NOMO-1 (cell line): ENCODE results near the gene MAP2.

Experiments
- DNase-seq, 2 experiments: peaks; one replicate each; lab custom pipeline; 2025; ENCODE audit not compliant: unreplicated experiment in 2 of 2; lab: John Stamatoyannopoulos, UW

Gene MAP2

GRCh38 chr2:209423562-209424198, at the start of gene MAP2:
Gene MAP2, plus strand, starts transcription at chr2:209424047. Its CDS starts 229,124 bp downstream, at chr2:209653171.
- peak; percentile 67 to 90 for DNase-seq

GRCh38 chr2:209376686-209377085, 47.2 kb upstream of the MAP2 start:
- no peak for DNase-seq

GRCh38 chr2:209380293-209380692, 43.6 kb upstream of the MAP2 start:
- peak; percentile 88 to 97 for DNase-seq

GRCh38 chr2:209381091-209381490, 42.8 kb upstream of the MAP2 start:
- no peak for DNase-seq

GRCh38 chr2:209382775-209383174, 41.1 kb upstream of the MAP2 start:
- no peak for DNase-seq

- DNase-seq, result peak; percentile 48 to 86
These were observed 40.6 kb upstream of the MAP2 start for GRCh38 chr2:209383212-209383611.

GRCh38 chr2:209387389-209387788, 36.5 kb upstream of the MAP2 start:
- DNase-seq, result no peak

GRCh38 chr2:209388446-209389037, 35.3 kb upstream of the MAP2 start:
- DNase-seq, result no peak

GRCh38 chr2:209389171-209389618, 34.7 kb upstream of the MAP2 start:
- no peak for DNase-seq

GRCh38 chr2:209390839-209391238, 33.0 kb upstream of the MAP2 start:
- no peak for DNase-seq

GRCh38 chr2:209391776-209392401, 32.0 kb upstream of the MAP2 start:
- DNase-seq, result no peak

GRCh38 chr2:209395229-209395628, 28.6 kb upstream of the MAP2 start:
- no peak for DNase-seq

- DNase-seq, result no peak
These were observed 28.2 kb upstream of the MAP2 start for GRCh38 chr2:209395652-209396051.

GRCh38 chr2:209398463-209398862, 25.4 kb upstream of the MAP2 start:
- no peak for DNase-seq

GRCh38 chr2:209401788-209402187, 22.1 kb upstream of the MAP2 start:
- DNase-seq, result no peak

GRCh38 chr2:209411296-209411695, 12.6 kb upstream of the MAP2 start:
- DNase-seq, result no peak

- DNase-seq, result no peak
These were observed 12.1 kb upstream of the MAP2 start for GRCh38 chr2:209411718-209412117.

- DNase-seq, result no peak
These were observed 10.4 kb upstream of the MAP2 start for GRCh38 chr2:209413311-209414014.

GRCh38 chr2:209416913-209417312, 6.9 kb upstream of the MAP2 start:
- no peak for DNase-seq

- no peak for DNase-seq
These were observed 1.6 kb upstream of the MAP2 start for GRCh38 chr2:209422191-209422754.

GRCh38 chr2:209424199-209424701, 403 bp downstream of the MAP2 start:
- no peak for DNase-seq
